H1 (cell line): ENCODE results near the gene RIMS1. TPM values are rescaled to one million over a fixed set of nuclear protein-coding genes. Genes with fewer than 3 reads are reported as not detected.
A peak's percentile ranks its signal among the peaks of the same experiment; 100 is the strongest.

Experiments
- CTCF ChIA-PET: fragments of 300-600 bp; sonication (Branson Sonifier 250); formaldehyde crosslinking; loops from one replicate; lab custom pipeline; 2021; ENCODE audit not compliant: partially characterized antibody; lab: Charles Lee
- POLR2A ChIA-PET: fragments of 300-600 bp; sonication (Branson Sonifier 250); formaldehyde crosslinking; loops from one replicate; lab custom pipeline; 2021; ENCODE audit warnings: inconsistent platforms; ENCODE audit not compliant: partially characterized antibody; lab: Charles Lee
- DNase-seq, 2 experiments: peaks; one replicate each; pipeline versions ENCODE4 v3.0.0 to v3.0.0-alpha.2; 2010 to 2022; ENCODE audit warnings: low spot score in 2 of 2, low read depth in 1 of 2, mixed read lengths in 1 of 2
- FAIRE-seq: peaks from 2 replicates; lab custom pipeline; 2011; peaks lifted over from hg19 to GRCh38; lab: Jason Lieb, UNC
- H2AFZ ChIP-seq: 2 replicates; pipeline ENCODE4 v1.8.1; 2012; ENCODE audit warnings: low read length, inconsistent platforms
- H2AK5ac ChIP-seq: 2 replicates; pipeline ENCODE4 v1.6.1; 2013; ENCODE audit warnings: low read depth, low read length
- H2BK120ac ChIP-seq: replicated peaks from 2 replicates; pipeline ENCODE3; 2013; ENCODE audit warnings: low read depth, low read length, inconsistent platforms
- H2BK12ac ChIP-seq: 2 replicates; pipeline ENCODE4 v1.6.1; 2013; ENCODE audit warnings: low read depth, low read length
- H2BK15ac ChIP-seq: 2 replicates; pipeline ENCODE4 v1.6.1; 2013; ENCODE audit warnings: low read length
- H2BK20ac ChIP-seq: 2 replicates; pipeline ENCODE4 v1.6.1; 2013; ENCODE audit warnings: low read length
- H2BK5ac ChIP-seq: 2 replicates; pipeline ENCODE4 v1.6.1; 2013; ENCODE audit warnings: low read depth, low read length
- H3K14ac ChIP-seq: 2 replicates; pipeline ENCODE4 v1.6.1; 2013; ENCODE audit warnings: inconsistent platforms; ENCODE audit not compliant: insufficient read length
- H3K18ac ChIP-seq: 2 replicates; pipeline ENCODE4 v1.6.1; 2013; ENCODE audit warnings: low read length; ENCODE audit errors: extremely low read depth
- H3K23ac ChIP-seq: 2 replicates; pipeline ENCODE4 v1.6.1; 2013; ENCODE audit warnings: inconsistent platforms; ENCODE audit not compliant: insufficient read length
- H3K23me2 ChIP-seq: 2 replicates; pipeline ENCODE4 v1.6.1; 2013; ENCODE audit warnings: low read depth, low read length
- H3K27ac ChIP-seq: 2 replicates; pipeline ENCODE4 v1.6.1; 2011; ENCODE audit warnings: low read depth, low read length, inconsistent platforms
- H3K27me3 ChIP-seq, 4 experiments: replicated peaks in 1 of 4; 1 replicate in 1 of 4; 2 replicates in 3 of 4; pipeline versions ENCODE4 v1.6.1 to v1.8.1; 2011 to 2013; ENCODE audit warnings: low read length in 3 of 4, mild to moderate bottlenecking in 3 of 4, inconsistent platforms in 2 of 4, mixed read lengths in 2 of 4, moderate library complexity in 1 of 4; ENCODE audit not compliant: control insufficient read depth in 3 of 4, insufficient read depth in 3 of 4; ENCODE audit errors: extremely low read depth in 1 of 4
- H3K36me3 ChIP-seq, 4 experiments: 2 replicates each; pipeline versions ENCODE4 v1.6.1 to v1.8.1; 2011 to 2013; ENCODE audit warnings: mild to moderate bottlenecking in 4 of 4, low read length in 3 of 4, moderate library complexity in 2 of 4, control low read depth in 1 of 4, inconsistent platforms in 1 of 4; ENCODE audit not compliant: insufficient read depth in 4 of 4, control insufficient read depth in 2 of 4
- H3K4ac ChIP-seq: replicated peaks from 2 replicates; pipeline ENCODE3; 2013; ENCODE audit warnings: low read length, low read depth, mixed read lengths, inconsistent platforms; ENCODE audit not compliant: insufficient read length
- H3K4me1 ChIP-seq, 4 experiments: replicated peaks in 1 of 4; 1 replicate in 1 of 4; 2 replicates in 3 of 4; pipeline versions ENCODE4 v1.6.1 to v1.8.1; 2011 to 2013; ENCODE audit warnings: low read length in 3 of 4, inconsistent platforms in 2 of 4, mixed read lengths in 1 of 4; ENCODE audit not compliant: insufficient read depth in 4 of 4, control insufficient read depth in 3 of 4
- H3K4me2 ChIP-seq, 2 experiments: 2 replicates each; pipeline versions ENCODE4 v1.6.1 to v1.8.1; 2011 to 2013; ENCODE audit warnings: low read depth in 2 of 2, low read length in 2 of 2, control low read depth in 1 of 2, inconsistent platforms in 1 of 2, mild to moderate bottlenecking in 1 of 2; ENCODE audit not compliant: insufficient read depth in 1 of 2
- H3K4me3 ChIP-seq, 4 experiments: fragments of 200-600, 300-600 bp in 1 of 4; sonication (generic), shearing (Covaris generic), sonication (Bioruptor Twin) in 1 of 4; 2 replicates each; pipeline versions ENCODE4 v1.5.1 to v1.8.1; 2011 to 2016; ENCODE audit warnings: low read length in 4 of 4, low read depth in 3 of 4, control low read depth in 2 of 4, inconsistent platforms in 2 of 4, mild to moderate bottlenecking in 2 of 4, mixed read lengths in 1 of 4, moderate library complexity in 1 of 4; ENCODE audit not compliant: insufficient read depth in 2 of 4; ENCODE audit errors: extremely low read depth in 1 of 4
- H3K56ac ChIP-seq: replicated peaks from 2 replicates; pipeline ENCODE3; 2013; ENCODE audit warnings: low read depth, mild to moderate bottlenecking, mixed read lengths, low read length, inconsistent platforms; ENCODE audit not compliant: insufficient read length
- H3K79me1 ChIP-seq: 2 replicates; pipeline ENCODE4 v1.6.1; 2013; ENCODE audit warnings: low read depth, low read length, control low read depth
- H3K79me2 ChIP-seq, 2 experiments: 2 replicates each; pipeline versions ENCODE4 v1.6.1 to v1.8.1; 2012 to 2013; ENCODE audit warnings: low read length in 2 of 2, mild to moderate bottlenecking in 2 of 2, inconsistent platforms in 1 of 2; ENCODE audit not compliant: insufficient read depth in 2 of 2, control insufficient read depth in 1 of 2
- H3K9ac ChIP-seq, 4 experiments: replicated peaks in 1 of 4; 1 replicate in 1 of 4; 2 replicates in 3 of 4; pipeline versions ENCODE4 v1.6.1 to v1.8.1; 2011 to 2013; ENCODE audit warnings: low read depth in 3 of 4, low read length in 3 of 4, control low read depth in 2 of 4, mild to moderate bottlenecking in 2 of 4, moderate library complexity in 2 of 4, inconsistent platforms in 1 of 4; ENCODE audit errors: extremely low read depth in 1 of 4
- H3K9me3 ChIP-seq, 2 experiments: 2 replicates each; pipeline versions ENCODE4 v1.6.1 to v1.8.1; 2012 to 2013; ENCODE audit warnings: mild to moderate bottlenecking in 2 of 2, moderate library complexity in 2 of 2, control low read depth in 1 of 2, inconsistent platforms in 1 of 2, low read depth in 1 of 2, low read length in 1 of 2, mixed read lengths in 1 of 2; ENCODE audit not compliant: insufficient read depth in 2 of 2
- H4K20me1 ChIP-seq, 2 experiments: replicated peaks in 1 of 2; 2 replicates each; pipeline versions ENCODE3 to v1.8.1; 2011 to 2013; ENCODE audit warnings: inconsistent platforms in 2 of 2, low read length in 2 of 2, mild to moderate bottlenecking in 1 of 2; ENCODE audit not compliant: insufficient read depth in 2 of 2, control insufficient read depth in 1 of 2
- H4K5ac ChIP-seq: 2 replicates; pipeline ENCODE4 v1.6.1; 2013; ENCODE audit warnings: low read length, low read depth, mixed read lengths, inconsistent platforms; ENCODE audit not compliant: insufficient read length
- H4K8ac ChIP-seq: 2 replicates; pipeline ENCODE4 v1.8.0; 2013; ENCODE audit warnings: mild to moderate bottlenecking, moderate library complexity, low read length, inconsistent platforms; ENCODE audit not compliant: insufficient read depth; ENCODE audit errors: extremely low read depth
- H4K91ac ChIP-seq: replicated peaks from 2 replicates; pipeline ENCODE3; 2013; ENCODE audit warnings: low read length, mixed read lengths, inconsistent platforms; ENCODE audit not compliant: insufficient read length
- KDM5A ChIP-seq: fragments of 200-600 bp; IDR thresholded peaks from 2 replicates; pipeline ENCODE4 v1.7.1; 2012; ENCODE audit warnings: mild to moderate bottlenecking, low read length, inconsistent platforms, mixed read lengths
- RAD21 ChIP-seq, 2 experiments: IDR thresholded peaks in 1 of 2; conservative IDR thresholded peaks in 1 of 2; 2 replicates each; pipeline ENCODE4 v1.6.1; 2011; ENCODE audit warnings: low read depth in 2 of 2, low read length in 2 of 2, improper control_type of control experiment in 1 of 2, inconsistent platforms in 1 of 2, mild to moderate bottlenecking in 1 of 2, moderate library complexity in 1 of 2
- WGBS, 2 experiments: shearing (Covaris generic) in 1 of 2; methylation state at CpG; one replicate each; pipeline versions ENCODE4 v1.1.6 to v1.1.7; 2013 to 2015; ENCODE audit warnings: low lambda C conversion rate in 2 of 2, mixed read lengths in 2 of 2, inconsistent platforms in 1 of 2, low coverage in 1 of 2, missing lambda C conversion rate in 1 of 2; ENCODE audit not compliant: insufficient replicate concordance in 2 of 2, insufficient coverage in 1 of 2, insufficient read length in 1 of 2; ENCODE audit errors: extremely low coverage in 1 of 2, missing lambda C conversion rate in 1 of 2; 5-methylcytosine and 5-hydroxymethylcytosine counted together
- polyA plus RNA-seq, 7 experiments: library from polyadenylated mRNA; depleted of rRNA in 3 of 7; stranded (reverse) in 5 of 7; unstranded in 2 of 7; fragments of >200 nt in 5 of 7; fragments of 200-250 nt in 2 of 7; gene quantifications; 1 replicate in 5 of 7; 2 replicates in 1 of 7; 4 replicates in 1 of 7; pipeline versions ENCODE4 v1.2.1 to v1.2.3, GENCODE V29; 2011 to 2013; ENCODE audit warnings: missing spikeins in 2 of 7, mixed read lengths in 2 of 7
- total RNA-seq: library from RNA; stranded (reverse); fragmentation: NEBNext Ultra II Directional; extraction: Animal tissue kit (Norgen Biotek cat#: 25700); gene quantifications from 2 replicates; pipeline ENCODE4 v1.2.1, GENCODE V29; 2021
- TF ChIP-seq, protein P1 (sequence below), 3 experiments: IDR thresholded peaks; 1 replicate in 2 of 3; 2 replicates in 1 of 3; pipeline versions ENCODE4 v1.5.1 to v1.6.1; 2011; ENCODE audit warnings: low read length in 3 of 3, mild to moderate bottlenecking in 3 of 3, inconsistent platforms in 2 of 3, low read depth in 1 of 3, moderate library complexity in 1 of 3; ENCODE audit not compliant: insufficient read depth in 1 of 3; ENCODE audit errors: control extremely low read depth in 1 of 3

The RIMS1 gene
- total and polyA plus RNA-seq, 2 of the 8 experiments (the other 6 are each of a cell fraction or from before 2014, with no cell fraction given): 0.63 to 2.3 TPM

DNA sequence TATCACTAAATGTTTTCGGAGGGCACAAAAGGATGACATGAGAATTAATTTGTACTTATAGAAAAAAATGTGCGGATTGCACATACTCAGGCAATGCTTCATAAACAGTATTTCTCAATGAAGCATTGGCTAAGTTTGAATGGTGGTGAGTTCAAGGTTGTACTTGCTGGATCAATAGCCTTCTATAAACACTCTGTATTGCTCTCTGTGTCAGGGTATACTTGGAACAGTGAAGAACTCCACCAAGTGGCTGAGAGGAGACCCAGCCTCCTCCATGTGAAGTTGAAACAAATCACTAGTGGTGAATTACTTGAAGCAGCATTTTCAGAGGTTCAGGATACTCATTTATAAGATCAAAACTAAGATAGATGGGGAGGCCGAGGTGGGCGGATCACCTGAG, 360.6 kb downstream of the RIMS1 start:
- CTCF ChIA-PET: interaction anchor here (0.6 kb wide), 1 partner anchor 712 kb away, joined by 3 read pairs; no protein-coding TSS in a partner anchor
- H3K4me3 ChIP-seq: no peak overlapping the region
- no peak for DNase-seq

More for the DNA sequence above, 360.6 kb downstream of the RIMS1 start:
- Histone ChIP-seq H3K27ac (no peak overlapping the region), H3K9me3 (no peaks in the 10 kb centered on the region), H3K23ac (no peak overlapping the region), H3K9ac (no peak overlapping the region), H2AFZ (no peak overlapping the region), H3K36me3 (no peaks in the 10 kb centered on the region), H2BK12ac (no peak overlapping the region), H3K23me2 (no peaks in the 10 kb centered on the region), H3K79me2 (no peaks in the 10 kb centered on the region), H3K4ac (no peak overlapping the region), H2BK15ac (no peak overlapping the region), H4K5ac (no peak overlapping the region), H2BK5ac (no peak overlapping the region; the same call in 1 of the 2 replicates), H3K4me2 (no peak overlapping the region), H3K27me3 (no peaks in the 10 kb centered on the region), H3K56ac (no peak overlapping the region), H3K14ac (no peak overlapping the region), H2AK5ac (no peak overlapping the region), H3K4me1 (peaks cover 0 to 4% (median 1%) of the 10 kb centered on the region in 4 experiments; a peak in 3 of 7 replicates), H2BK120ac (no peak overlapping the region), H4K91ac (no peak overlapping the region), H3K18ac (no peak overlapping the region), H3K79me1 (no peaks in the 10 kb centered on the region), H4K20me1 (no peaks in the 10 kb centered on the region), H2BK20ac (no peak overlapping the region), H4K8ac (no peak overlapping the region)
- TF ChIP-seq, protein P1, sequence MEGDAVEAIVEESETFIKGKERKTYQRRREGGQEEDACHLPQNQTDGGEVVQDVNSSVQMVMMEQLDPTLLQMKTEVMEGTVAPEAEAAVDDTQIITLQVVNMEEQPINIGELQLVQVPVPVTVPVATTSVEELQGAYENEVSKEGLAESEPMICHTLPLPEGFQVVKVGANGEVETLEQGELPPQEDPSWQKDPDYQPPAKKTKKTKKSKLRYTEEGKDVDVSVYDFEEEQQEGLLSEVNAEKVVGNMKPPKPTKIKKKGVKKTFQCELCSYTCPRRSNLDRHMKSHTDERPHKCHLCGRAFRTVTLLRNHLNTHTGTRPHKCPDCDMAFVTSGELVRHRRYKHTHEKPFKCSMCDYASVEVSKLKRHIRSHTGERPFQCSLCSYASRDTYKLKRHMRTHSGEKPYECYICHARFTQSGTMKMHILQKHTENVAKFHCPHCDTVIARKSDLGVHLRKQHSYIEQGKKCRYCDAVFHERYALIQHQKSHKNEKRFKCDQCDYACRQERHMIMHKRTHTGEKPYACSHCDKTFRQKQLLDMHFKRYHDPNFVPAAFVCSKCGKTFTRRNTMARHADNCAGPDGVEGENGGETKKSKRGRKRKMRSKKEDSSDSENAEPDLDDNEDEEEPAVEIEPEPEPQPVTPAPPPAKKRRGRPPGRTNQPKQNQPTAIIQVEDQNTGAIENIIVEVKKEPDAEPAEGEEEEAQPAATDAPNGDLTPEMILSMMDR (IDR thresholded peaks at IDR 0.05; ENCODE audit: control extremely low read depth in 1 of 3, insufficient read depth in 1 of 3, low read depth in 1 of 3, low read length in 3 of 3): peak in 2 of 3 experiments; percentile 18 to 26; a peak in 2 of 4 replicates
- TF ChIP-seq RAD21 (IDR thresholded peaks at IDR 0.05 in 1 of 2, conservative IDR thresholded peaks at IDR 0.05 in 1 of 2; ENCODE audit: low read depth in 2 of 2, low read length in 2 of 2) (peak; percentile 52 to 56), KDM5A (no peak)
- no peak for FAIRE-seq
- 97% methylated on average over 4 of the region's 4 CpGs; no CpG with 5 or more reads in 1 of the 2 experiments for WGBS, 2 experiments
- POLR2A ChIA-PET: no interaction called here
